Keratinocyte (primary cell): ENCODE data around the gene NMT1. TPM values are rescaled to one million over a fixed set of nuclear protein-coding genes. Genes with fewer than 3 reads are reported as not detected.

Experiments used
- DNase-seq: peaks from one replicate; pipeline ENCODE4 v3.0.0-alpha.2; 2011; ENCODE audit warnings: low read depth, missing footprints, low spot score
- FAIRE-seq: peaks from 2 replicates; lab custom pipeline; 2011; peaks lifted over from hg19 to GRCh38; lab: Jason Lieb, UNC
- H2AFZ ChIP-seq: 2 replicates; pipeline ENCODE4 v1.6.0; 2012; ENCODE audit warnings: low read length, control low read depth, inconsistent platforms; ENCODE audit not compliant: control insufficient read depth
- H3K27ac ChIP-seq: 2 replicates; pipeline ENCODE4 v1.5.1; 2011; ENCODE audit warnings: low read length; ENCODE audit not compliant: control insufficient read depth, insufficient read depth
- H3K27me3 ChIP-seq: 3 replicates; pipeline ENCODE4 v1.6.0; 2011; ENCODE audit warnings: low read length; ENCODE audit not compliant: control insufficient read depth, insufficient read depth; ENCODE audit errors: extremely low read depth
- H3K36me3 ChIP-seq, 2 experiments: 2 replicates in 1 of 2; 3 replicates in 1 of 2; pipeline ENCODE4 v1.5.1; 2011; ENCODE audit warnings: low read length in 2 of 2, mild to moderate bottlenecking in 1 of 2; ENCODE audit not compliant: control insufficient read depth in 2 of 2, insufficient read depth in 2 of 2; ENCODE audit errors: extremely low read depth in 1 of 2
- H3K4me1 ChIP-seq: 3 replicates; pipeline ENCODE4 v1.5.1; 2011; ENCODE audit warnings: low read length; ENCODE audit not compliant: control insufficient read depth, insufficient read depth; ENCODE audit errors: extremely low read depth
- H3K4me2 ChIP-seq: 3 replicates; pipeline ENCODE4 v1.6.0; 2011; ENCODE audit warnings: low read depth, low read length; ENCODE audit not compliant: control insufficient read depth, insufficient read depth; ENCODE audit errors: extremely low read depth
- H3K4me3 ChIP-seq, 3 experiments: fragments of 200-600 bp in 1 of 3; sonication (generic) in 1 of 3; 2 replicates in 2 of 3; 3 replicates in 1 of 3; pipeline ENCODE4 v1.5.1; 2011 to 2016; ENCODE audit warnings: low read length in 3 of 3, mild to moderate bottlenecking in 3 of 3, control low read depth in 2 of 3, inconsistent platforms in 1 of 3, low read depth in 1 of 3, mixed read lengths in 1 of 3, mixed run types in 1 of 3, moderate library complexity in 1 of 3; ENCODE audit not compliant: control insufficient read depth in 2 of 3, insufficient read depth in 2 of 3; ENCODE audit errors: extremely low read depth in 1 of 3
- H3K79me2 ChIP-seq: 2 replicates; pipeline ENCODE4 v1.6.0; 2012; ENCODE audit warnings: low read length; ENCODE audit not compliant: control insufficient read depth, insufficient read depth
- H3K9ac ChIP-seq: 3 replicates; pipeline ENCODE4 v1.6.0; 2011; ENCODE audit warnings: low read length; ENCODE audit not compliant: control insufficient read depth, insufficient read depth; ENCODE audit errors: extremely low read depth
- H3K9me1 ChIP-seq: 3 replicates; pipeline ENCODE4 v1.6.0; 2011; ENCODE audit warnings: low read length; ENCODE audit not compliant: control insufficient read depth, insufficient read depth; ENCODE audit errors: extremely low read depth
- H3K9me3 ChIP-seq: 2 replicates; pipeline ENCODE4 v1.5.1; 2012; ENCODE audit warnings: low read depth, low read length; ENCODE audit not compliant: control insufficient read depth
- H4K20me1 ChIP-seq: 3 replicates; pipeline ENCODE4 v1.6.0; 2011; ENCODE audit warnings: low read length; ENCODE audit not compliant: control insufficient read depth, insufficient read depth; ENCODE audit errors: extremely low read depth
- CTCF ChIP-seq, 3 experiments: IDR thresholded peaks in 1 of 3; conservative IDR thresholded peaks in 1 of 3; optimal IDR thresholded peaks in 1 of 3; 2 replicates in 2 of 3; 3 replicates in 1 of 3; pipeline versions ENCODE3 to v1.5.1; 2011; ENCODE audit warnings: low read length in 3 of 3, mild to moderate bottlenecking in 3 of 3, moderate library complexity in 2 of 3, control low read depth in 1 of 3, inconsistent platforms in 1 of 3; ENCODE audit not compliant: insufficient read depth in 2 of 3; ENCODE audit errors: extremely low read depth in 1 of 3
- EZH2 ChIP-seq: IDR thresholded peaks from one replicate; pipeline ENCODE4 v1.6.1; 2012; ENCODE audit warnings: inconsistent platforms, mild to moderate bottlenecking, low read length, moderate library complexity
- dilution Hi-C: fragments of 300-500 bp; cut with MboI; formaldehyde crosslinking; loops from one replicate; pipeline ENCODE4 v1.7.0; 2020; ENCODE audit warnings: low sequenced_read_pairs; ENCODE audit not compliant: extremely low pct_ligation_motif_present
- polyA plus RNA-seq, 5 experiments: library from polyadenylated mRNA; depleted of rRNA in 3 of 5; stranded (reverse) in 3 of 5; stranded (forward) in 1 of 5; unstranded in 1 of 5; fragments of >200 nt; gene quantifications; 1 replicate in 1 of 5; 2 replicates in 3 of 5; 3 replicates in 1 of 5; pipeline versions ENCODE4 v1.2.1 to v1.2.3, GENCODE V29; 2011 to 2012; ENCODE audit warnings: missing spikeins in 2 of 5, low read depth in 1 of 5, low replicate concordance in 1 of 5

The NMT1 gene
- polyA plus RNA-seq, 1 donor (not counting 4 experiments of a cell fraction or from before 2014, with no cell fraction given), result 101 TPM

DNA sequence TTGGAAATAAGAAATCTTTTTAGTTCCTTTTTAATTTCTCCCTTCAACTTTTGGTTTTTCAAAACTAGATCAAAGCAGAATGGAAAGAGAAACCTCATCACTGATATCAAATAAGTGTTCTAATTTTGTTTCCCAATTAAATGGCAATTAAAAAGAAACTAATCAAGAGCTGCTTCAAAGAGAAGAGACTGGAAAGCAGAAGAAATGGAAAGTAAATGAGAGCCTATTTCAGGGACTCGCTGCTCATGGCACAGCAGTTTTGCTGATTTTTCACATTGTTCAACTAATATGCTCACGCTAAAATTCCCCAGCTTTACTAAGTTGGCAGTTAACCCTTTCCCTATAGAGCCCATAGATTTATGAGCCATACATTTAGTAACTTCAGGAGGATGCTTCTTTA, 6.5 kb downstream of the NMT1 start:
- TF ChIP-seq EZH2, result no peak
- TF ChIP-seq CTCF (optimal IDR thresholded peaks at IDR 0.05 in 1 of 3, IDR thresholded peaks at IDR 0.05 in 1 of 3, conservative IDR thresholded peaks at IDR 0.05 in 1 of 3; ENCODE audit: extremely low read depth in 1 of 3, insufficient read depth in 2 of 3, low read length in 3 of 3), result no peak
- no peak overlapping the region for H3K4me2 ChIP-seq
- DNase-seq (no peak), FAIRE-seq (no peak)
- H2AFZ ChIP-seq, result no peak overlapping the region
- H3K9ac ChIP-seq, result no peak overlapping the region
- no peaks in the 10 kb centered on the region for H3K27me3 ChIP-seq
- dilution Hi-C loops, result no loop called here
- no peaks in the 10 kb centered on the region for H3K9me3 ChIP-seq
- H3K4me1 ChIP-seq, result peaks cover 12% of the 10 kb centered on the region
- H3K36me3 ChIP-seq, result peaks cover 4 to 13% of the 10 kb centered on the region in 2 experiments
- peaks cover 88% of the 10 kb centered on the region for H3K79me2 ChIP-seq
- H3K9me1 ChIP-seq, result no peaks in the 10 kb centered on the region
- H3K27ac ChIP-seq, result no peak overlapping the region
- H3K4me3 ChIP-seq, result no peak overlapping the region
- no peaks in the 10 kb centered on the region for H4K20me1 ChIP-seq

GRCh38 chr17:45070001-45070400, 8.9 kb downstream of the NMT1 start:
- Histone ChIP-seq H3K9ac (no peak overlapping the region), H3K4me3 (no peak overlapping the region), H2AFZ (no peak overlapping the region), H3K4me1 (peaks cover 10% of the 10 kb centered on the region), H3K79me2 (peaks cover 85% of the 10 kb centered on the region), H3K9me1 (peaks cover 6% of the 10 kb centered on the region), H4K20me1 (peaks cover 3% of the 10 kb centered on the region), H3K27ac (no peak overlapping the region), H3K36me3 (peaks cover 6 to 8% of the 10 kb centered on the region in 2 experiments), H3K9me3 (no peaks in the 10 kb centered on the region), H3K4me2 (no peak overlapping the region), H3K27me3 (no peaks in the 10 kb centered on the region)
- TF ChIP-seq EZH2 (no peak), CTCF (optimal IDR thresholded peaks at IDR 0.05 in 1 of 3, IDR thresholded peaks at IDR 0.05 in 1 of 3, conservative IDR thresholded peaks at IDR 0.05 in 1 of 3; ENCODE audit: extremely low read depth in 1 of 3, insufficient read depth in 2 of 3, low read length in 3 of 3) (no peak)
- DNase-seq (no peak), FAIRE-seq (no peak)
- dilution Hi-C loops, result no loop called here
